IPS-NIHi7 (cell line): ENCODE results near the gene ATP8B2.
"Not testable (repeated sequence)": the region's sequence is repeated elsewhere in the genome, so short reads cannot be mapped to it uniquely, and the experiment has no call there.

Experiments used
- DNase-seq: peaks from one replicate; pipeline ENCODE4 v3.0.0; 2012; ENCODE audit warnings: mixed read lengths; ENCODE audit errors: extremely low spot score

Gene ATP8B2

DNA sequence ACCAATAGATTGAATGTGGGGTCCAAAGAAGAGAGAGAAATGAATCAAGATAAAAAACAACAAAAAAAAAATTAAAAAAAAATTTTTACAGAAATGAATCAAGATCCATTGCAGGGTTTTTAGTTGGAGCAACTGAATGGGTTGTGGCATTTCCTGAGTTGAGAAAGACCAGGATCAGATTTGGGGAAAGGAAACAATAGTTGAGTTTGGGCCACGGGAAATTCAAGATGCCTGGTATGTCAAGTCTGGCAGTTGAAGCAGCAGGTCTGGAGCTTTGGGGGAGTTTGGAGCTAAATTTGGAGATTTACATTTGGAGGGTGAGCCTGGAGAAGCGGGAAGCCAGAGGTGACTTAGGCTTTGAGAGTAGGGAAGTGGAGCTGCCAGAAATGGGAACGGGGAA lies 22.6 kb downstream of the ATP8B2 start:
- DNase-seq, result no peak

DNA sequence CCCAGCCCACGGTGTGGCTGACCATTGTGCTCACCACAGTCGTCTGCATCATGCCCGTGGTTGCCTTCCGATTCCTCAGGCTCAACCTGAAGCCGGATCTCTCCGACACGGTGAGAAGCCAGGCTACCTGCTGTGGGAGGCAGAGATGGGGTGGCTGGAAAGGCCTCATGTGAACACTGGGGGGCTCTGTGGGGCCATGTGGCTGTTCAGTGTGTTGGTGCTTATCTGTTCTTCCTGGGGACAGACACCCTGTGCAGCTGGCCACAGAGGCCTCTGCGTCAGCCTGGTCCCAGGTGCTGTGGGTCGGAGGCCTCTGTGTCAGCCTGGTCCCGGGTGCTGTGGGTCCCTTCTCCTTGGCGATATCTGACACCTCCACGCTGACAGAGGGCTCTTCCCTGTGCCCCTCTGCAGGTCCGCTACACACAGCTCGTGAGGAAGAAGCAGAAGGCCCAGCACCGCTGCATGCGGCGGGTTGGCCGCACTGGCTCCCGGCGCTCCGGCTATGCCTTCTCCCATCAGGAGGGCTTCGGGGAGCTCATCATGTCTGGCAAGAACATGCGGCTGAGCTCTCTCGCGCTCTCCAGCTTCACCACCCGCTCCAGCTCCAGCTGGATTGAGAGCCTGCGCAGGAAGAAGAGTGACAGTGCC lies 23.2 kb downstream of the ATP8B2 start:
- no peak for DNase-seq

DNA sequence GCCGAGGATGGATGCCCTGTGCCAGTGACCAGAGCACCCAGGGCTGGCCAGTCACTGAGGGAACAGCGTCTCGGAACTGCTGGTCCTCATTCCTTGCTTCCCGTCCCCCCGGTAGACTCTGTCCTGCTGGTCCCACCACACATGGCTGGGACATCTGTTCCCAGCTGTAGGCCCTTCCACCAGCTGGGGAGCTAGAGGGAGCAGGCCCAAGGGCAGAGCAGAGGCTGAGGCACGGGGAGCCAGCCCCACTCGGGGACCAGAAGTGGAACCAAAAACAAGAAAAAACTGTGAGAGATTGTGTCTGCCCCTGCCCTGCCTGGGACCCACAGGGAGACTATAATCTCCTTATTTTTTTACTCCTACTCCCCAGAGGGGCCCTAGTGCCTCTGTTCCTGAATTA lies 23.8 kb downstream of the ATP8B2 start:
- no peak for DNase-seq

DNA sequence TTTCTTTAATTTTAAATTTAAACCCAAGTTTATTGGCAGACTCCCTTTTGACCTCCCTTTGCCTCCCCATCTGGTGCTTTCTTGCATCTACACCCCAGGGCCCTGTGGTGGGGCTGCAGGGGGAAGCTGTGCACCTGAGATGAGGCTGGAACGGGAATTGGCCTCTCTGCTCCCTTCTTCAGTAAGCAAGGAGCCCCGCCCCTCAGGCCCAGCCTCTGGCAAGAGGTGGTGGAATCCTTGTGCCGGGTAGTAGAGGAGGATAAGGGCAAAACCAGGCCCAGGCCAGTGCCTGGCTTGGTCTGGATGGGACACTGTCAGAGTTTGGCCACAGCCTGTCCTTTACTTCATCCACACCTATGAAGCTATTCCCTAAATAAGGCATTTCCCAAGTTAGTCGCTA lies 25.1 kb downstream of the ATP8B2 start:
- DNase-seq, result peak; percentile 20

DNA sequence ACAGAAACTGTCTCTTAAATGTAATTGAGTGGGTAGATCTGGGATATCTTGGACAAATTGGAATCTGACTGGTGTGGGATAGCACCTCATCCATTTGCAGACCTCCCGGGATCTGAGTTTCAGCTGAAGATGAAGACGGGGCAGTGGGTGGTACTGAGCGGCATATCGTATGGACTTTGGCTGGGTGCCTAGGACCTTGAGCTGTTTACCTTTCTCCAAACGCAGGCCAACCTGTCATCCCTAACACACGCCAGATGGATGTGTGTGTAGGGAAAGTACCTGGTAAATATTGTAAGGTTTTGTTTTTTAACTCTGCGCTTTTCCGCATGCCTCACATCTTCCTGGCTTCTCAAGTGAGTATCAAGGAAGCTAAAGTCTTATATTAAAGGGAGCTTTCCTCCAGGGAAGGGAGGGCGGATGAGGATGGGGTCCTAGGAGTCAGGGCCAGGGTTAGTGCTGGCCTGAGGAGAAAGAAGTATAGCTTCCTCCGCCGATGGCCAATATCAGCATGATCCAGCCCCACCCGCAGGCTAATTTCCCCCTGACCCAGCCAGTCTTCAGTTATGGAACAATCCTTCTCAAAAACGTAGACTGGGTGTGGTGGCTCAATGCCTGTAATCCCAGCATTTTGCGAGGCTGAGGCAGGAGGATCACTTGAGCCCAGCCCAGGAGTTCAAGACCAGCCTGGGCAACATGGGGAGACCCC lies 26.2 kb downstream of the ATP8B2 start:
- DNase-seq, result peak; percentile 5

DNA sequence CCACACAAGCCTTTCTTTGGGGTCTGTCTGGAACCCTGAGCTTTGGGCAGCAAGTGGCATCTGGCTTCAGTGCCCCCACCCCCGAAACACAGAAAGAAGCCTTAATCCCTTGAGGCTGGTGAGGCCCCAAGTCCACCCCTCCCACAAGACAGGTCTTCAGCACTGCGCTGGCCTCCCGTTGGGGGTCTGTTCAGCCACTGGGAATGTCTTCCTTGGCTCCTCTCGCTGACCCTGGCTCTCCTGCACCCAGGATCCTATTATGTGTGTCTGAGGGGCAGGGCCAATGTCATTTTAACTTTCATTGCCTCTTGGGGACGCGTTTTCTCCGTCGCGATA lies 26.9 kb downstream of the ATP8B2 start:
- DNase-seq, result peak; percentile 17

DNA sequence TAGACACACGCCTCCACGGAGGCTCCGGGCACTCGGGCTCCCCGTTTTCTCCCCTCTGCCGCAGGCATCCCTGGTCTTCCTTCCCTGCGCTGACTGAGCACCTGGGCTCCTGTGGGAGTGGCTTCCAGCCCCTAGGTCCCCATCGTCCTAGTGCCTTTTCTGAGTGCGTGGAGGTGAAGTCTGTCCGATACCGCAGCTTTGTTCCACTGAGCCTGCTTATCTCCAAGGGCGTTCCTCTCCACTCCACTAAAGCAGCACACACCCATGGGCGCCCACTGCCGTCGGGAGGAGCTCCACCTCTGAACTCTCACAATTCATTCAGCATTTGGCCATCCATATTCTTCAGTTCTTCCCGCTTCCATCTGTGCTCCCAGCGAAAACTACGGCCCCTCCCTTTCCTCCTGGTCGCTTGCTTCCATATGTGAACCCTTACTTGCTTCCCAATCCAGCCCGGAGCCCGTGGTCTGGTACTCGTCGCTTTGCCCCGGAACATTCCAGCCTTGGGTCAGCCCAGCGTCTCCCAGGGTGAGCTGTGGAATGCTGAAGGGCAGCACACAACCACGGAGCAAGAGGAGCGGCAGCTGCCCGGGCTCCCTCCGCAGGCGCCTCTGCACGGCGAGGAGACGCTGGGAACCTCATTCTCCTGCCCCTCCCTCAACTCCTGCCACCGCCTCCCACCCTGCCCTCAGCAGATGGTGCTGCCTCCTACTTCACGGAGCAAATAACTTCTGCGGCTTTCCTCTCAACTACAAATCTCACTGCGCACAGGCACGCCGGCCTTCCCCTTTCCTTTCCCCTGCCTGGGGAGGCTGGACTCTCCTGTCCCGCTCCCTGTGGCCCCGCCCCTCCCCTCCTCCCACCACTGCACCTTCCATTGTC lies 27.5 kb downstream of the ATP8B2 start:
- DNase-seq, result peak; percentile 62

DNA sequence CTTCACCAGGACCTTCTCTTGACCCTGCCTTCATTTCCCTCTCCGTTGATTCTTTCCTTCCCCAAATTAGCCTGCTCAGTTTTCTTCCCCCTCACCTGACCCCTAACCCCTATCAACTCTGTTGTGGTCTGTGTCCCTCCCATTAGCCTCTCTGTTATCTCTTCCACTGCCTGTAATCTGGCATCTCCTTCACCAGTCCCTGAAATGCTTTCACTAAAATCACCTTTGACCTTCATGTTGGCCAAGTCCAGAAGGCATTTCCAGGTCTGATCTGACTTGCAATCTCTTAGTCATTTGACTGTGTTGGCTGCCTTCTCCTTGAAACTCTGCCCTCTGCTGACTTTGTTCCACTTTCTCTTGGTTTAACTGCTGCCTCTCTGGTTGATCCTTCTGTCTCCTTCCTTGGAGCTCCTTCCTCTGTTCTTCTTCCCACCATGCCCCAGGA lies 28.2 kb downstream of the ATP8B2 start:
- peak; percentile 30 for DNase-seq

DNA sequence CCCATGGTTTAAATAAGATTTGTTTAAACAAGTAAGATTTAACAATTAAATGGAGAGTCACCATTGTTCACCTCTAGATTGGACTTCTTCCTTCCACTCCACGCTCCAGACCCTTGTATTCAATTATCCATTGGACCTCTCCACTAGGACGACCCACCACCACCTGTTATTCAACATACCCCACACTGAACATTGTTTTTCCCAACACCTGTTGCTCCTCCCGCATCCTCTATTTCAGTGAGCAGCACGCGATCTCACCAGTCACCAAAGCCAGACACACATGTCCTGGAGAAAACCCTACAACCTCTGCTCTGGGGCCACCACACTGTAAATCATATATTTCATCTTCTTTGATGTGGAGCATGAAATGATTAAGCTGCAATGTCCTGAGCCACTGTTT lies 28.6 kb downstream of the ATP8B2 start:
- peak; percentile 3 for DNase-seq

DNA sequence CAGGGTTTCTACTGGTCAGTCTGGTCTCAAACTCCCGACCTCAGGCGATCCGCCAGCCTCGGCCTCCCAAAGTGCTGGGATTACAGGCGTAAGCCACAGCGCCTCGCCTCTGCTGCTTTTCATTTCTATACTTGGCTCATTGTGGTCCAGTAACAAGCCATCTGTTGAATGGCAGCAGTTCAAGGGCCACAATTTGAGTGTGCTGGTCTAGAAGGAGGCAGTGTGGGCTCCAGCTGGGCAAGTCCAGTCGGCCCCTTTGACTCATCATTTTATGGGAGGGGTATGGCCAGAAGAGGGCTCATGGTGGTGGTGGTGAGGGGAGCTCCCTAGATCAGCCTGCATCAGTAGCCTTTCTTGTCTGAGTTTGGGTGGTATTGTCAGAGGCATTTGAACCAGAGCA lies 33.2 kb downstream of the ATP8B2 start:
- no peak for DNase-seq

DNA sequence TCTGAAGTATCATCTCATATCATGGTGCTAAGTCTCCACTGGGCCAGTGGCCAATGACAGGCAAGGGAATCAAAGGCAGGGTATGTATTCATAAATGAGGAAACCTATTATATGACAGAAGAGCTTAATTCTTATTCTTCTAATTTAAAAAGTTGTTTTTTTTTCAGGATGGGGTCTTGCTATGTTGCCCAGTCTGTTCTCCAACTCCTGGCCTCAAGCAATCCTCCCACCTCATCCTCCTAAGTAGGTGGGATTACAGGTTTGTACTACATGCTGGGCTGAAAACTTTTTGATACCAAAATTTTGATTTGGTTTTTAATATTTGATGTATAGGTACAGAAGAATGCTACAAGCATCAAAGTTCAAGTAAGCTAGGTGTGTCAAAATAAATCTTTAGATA lies 35.0 kb downstream of the ATP8B2 start:
- no peak for DNase-seq

DNA sequence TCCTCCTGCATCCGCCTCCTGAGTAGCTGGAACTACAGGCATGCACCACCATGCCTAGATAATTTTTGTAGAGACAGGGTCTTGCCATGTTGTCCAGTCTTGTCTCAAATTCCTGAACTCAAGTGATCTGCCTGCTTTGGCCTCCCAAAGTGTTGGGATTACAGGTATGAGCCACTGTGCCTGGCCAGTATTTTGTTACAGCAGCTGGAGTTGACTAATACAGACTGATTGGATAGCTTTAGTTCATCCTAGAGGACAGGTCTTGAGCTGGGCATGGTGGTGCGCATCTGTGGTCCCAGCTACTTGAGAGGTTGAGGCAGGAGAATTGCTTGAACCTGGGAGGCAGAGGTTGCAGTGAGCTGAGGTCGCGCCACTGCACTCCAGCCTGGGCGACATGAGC lies 35.6 kb downstream of the ATP8B2 start:
- DNase-seq, result not testable (repeated sequence)

DNA sequence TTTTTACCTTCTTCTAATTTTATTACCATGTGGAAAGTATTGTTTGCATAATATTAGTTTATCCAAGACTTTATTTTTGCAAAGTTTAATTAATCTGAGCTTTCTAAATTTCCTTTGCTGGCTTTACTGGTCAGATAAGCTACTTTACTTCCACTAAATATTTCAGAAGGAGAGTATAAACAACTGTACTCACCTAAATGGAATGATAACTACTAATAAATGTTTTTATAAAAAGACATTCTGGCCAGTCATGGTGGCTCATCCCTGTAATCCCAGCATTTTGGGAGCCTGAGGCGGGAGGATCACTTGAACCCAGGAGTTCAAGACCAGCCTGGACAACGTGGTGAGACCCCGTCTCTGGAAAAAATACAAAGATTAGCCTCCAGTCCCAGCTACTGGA lies 36.0 kb downstream of the ATP8B2 start:
- DNase-seq, result no peak

DNA sequence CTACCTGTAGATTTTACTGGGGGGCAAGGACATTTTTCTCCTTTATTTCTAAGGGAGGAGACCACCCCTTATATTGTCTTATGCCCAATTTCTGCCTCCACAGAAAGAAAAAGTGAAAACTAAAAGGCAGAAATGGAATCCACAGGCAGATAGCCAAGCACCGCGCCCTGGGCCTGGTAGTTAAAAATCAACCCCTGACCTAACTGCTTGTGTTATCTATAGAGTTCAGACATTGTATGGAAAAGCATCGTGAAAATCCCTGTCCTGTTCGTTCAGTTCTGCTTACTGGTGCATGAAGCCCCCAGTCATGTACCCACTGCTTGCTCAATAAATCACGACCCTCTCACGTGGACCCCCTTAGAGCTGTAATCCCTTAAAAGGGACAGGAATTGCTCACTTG lies 46.1 kb downstream of the ATP8B2 start:
- no peak for DNase-seq

DNA sequence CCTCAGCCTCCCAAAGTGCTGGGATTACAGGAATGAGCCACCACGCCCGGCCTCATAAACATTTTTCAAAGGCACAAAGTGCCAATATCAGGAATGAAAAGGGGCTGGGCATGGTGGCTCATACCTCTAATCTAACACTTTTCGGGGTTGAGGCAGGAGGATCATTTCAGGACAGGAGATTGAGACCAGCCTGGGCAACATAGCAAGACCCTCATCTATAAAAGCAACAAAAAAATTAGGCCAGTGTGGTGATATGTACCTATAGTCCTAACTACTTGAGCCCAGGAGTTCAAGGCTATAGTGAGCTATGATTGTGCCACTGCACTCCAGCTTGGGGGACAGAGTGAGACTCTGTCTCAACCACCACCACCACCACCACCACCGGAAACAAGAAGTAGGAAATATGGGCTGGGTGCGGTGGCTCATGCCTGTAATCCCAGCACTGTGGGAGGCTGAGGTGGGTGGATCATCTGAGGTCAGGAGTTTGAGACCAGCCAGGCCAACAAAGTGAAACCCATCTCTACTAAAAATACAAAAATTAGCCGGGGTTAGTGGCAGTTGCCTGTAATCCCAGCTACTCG lies 48.5 kb downstream of the ATP8B2 start:
- not testable (repeated sequence) for DNase-seq

DNA sequence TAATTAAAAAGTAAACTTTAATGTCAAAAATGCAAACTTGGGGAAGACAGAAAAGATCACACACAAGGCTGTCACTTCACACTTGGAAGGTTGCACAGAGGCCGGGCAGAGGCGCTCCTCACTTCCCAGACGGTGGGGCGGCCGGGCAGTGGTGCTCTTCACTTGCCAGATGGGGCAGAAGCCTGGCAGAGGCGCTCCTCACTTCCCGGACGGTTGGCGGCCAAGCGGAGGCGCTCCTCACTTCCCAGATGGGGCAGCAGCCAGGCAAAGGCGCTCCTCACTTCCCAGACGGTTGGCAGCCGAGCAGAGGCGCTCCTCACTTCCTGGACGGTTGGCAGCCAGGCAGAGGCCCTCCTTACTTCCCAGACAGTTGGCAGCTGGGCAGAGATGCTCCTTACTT lies 54.0 kb downstream of the ATP8B2 start:
- DNase-seq, result no peak

DNA sequence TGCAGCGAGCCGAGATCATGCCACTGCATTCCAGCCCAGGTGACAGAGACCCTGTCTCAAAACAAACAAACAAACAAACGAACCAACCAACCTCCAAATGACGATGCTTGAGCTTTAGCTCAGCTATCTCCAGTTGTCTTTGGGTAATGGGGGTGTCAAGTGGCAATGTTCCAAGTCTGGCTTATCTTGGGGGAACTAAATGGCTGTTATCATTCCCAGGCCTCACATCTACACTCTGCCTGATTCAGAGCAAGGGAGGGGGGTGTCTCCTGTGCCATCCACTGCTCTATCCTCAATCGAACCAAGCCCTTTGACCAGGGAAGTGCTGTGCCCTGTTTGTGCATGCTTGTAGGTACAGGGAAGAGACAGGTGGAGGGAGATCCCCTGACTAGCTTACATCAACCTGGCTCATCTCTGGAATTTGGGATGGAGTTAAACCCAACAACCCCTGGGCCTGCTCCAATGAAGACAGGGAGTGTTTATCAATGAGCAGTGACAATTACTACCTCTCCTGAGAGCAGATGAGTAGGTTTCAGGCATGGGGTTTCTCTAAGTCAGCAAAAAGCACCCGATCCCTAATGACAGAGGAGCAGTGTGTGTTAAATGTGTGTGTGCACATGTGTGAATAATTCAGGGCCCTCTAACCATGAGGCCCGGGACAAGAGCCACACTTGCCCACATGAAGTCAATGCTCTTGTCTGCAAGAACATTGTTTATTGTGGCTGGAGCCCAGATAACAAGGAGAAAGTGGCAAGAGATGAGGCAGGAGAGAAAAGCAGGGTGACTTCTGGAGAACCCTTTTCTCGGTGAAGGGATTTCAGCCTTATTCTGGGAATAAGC lies 59.5 kb downstream of the ATP8B2 start:
- DNase-seq, result no peak

DNA sequence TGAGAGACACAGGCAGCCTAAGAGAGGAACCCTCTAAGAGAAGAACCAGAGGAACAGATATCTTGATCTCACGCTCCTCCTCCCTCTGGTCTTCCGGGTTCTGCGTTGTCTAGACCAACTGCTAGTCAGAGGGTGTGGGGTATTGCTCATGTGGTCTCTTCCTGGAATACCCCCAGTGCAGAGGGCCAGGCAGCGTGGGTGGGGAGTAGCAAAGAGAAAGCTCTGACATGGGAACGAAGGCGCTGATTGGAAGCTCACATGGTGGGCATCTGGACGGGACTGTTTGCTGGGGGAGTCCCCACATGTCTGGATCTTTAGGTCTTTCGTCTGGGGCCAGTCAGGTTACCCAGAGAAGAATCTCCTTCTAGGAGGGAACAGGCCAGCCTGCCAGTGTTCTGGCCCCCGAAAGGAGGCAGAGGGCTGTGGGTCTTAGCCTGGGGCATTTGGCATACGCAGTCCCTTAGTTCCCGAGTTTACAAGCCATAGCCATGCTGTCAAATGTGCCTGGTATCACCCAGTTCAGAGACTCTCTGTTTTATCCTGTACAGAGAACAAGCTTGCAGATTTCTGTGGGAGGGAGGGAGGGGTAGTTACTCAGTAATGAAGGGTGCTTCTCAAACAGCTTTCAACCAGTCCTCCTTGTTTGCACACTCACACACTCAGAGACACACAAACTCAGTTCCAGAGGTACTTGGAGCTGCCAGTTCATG lies 61.5 kb downstream of the ATP8B2 start:
- no peak for DNase-seq

DNA sequence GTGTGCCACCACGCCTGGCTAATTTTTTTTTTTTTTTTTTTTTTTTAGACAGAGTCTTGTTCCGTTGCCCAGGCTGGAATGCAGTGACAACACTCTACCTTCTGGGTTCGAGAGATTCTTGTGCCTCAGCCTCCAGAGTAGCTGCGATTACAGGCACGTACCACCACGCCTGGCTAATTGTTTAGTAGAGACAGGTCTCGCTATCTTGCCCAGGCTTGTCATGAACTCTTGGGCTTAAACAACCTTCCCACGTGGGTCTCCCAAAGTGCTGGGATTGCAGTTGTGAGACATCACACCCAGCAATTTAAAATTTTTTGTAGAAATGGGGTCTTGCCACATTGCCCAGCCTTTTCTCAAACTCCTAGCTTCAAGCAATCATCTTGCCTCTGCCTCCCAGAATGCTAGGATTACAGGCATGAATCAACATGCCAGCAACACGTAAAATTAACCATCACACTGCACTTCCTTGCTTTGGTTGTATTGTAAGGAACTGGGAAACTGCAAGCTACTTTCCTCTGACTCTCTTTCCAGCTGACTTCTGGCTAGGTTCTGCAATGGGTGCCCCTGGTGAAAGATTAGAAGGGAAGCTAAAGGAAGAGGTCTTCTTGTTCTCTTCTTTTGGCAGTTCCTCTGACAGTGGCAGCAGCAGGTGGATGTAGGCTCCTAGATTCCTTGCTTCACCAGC lies 65.9 kb downstream of the ATP8B2 start:
- no peak for DNase-seq

DNA sequence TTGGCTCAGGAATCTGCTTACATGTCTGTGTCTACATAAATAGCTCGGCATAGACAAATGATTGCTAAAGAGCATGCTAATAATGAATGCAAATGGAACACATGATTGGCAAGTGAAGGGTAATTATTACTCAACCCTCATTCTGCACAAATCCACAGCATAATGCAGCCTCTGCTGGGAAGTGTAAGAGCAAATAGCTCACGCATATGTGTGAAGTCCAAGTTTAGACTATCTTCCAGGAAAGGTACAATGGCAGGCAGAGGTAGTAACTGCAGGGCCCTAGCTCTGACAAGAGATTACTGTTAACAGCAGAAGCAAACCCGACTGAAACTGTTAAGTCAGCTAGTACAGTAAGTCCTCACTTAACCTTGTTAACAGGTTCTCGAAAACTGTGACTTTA lies 72.8 kb downstream of the ATP8B2 start:
- no peak for DNase-seq
